ENCODE data around the gene GATAD1. TPM values are rescaled to one million over a fixed set of nuclear protein-coding genes. Genes with fewer than 3 reads are reported as not detected.
"Not testable (repeated sequence)": the region's sequence is repeated elsewhere in the genome, so short reads cannot be mapped to it uniquely, and the experiment has no call there.

Gene GATAD1
- total and polyA plus RNA-seq, 7 donors, result 14.8 to 57.1 (median 26.5) TPM

GRCh38 chr7:92478095-92478494 is 30.8 kb downstream of the GATAD1 start:
- H3K27ac ChIP-seq, result no peak overlapping the region
- WGBS, 2 donors, result 91 to 95% methylated on average over 9 of the region's 9 CpGs
- no peak for TF ChIP-seq POLR2AphosphoS5 (IDR thresholded peaks at IDR 0.05)
- no peak overlapping the region for H3K4me3 ChIP-seq
- no peaks in the 10 kb centered on the region for H3K9me3 ChIP-seq
- H3K36me3 ChIP-seq, result peaks cover 0 to 12% (median 0%) of the 10 kb centered on the region in 4 donors
- no peak for DNase-seq
- intact Hi-C loops (cut with DNase I), result no loop called here
- no peaks in the 10 kb centered on the region for H3K27me3 ChIP-seq
- no peaks in the 10 kb centered on the region for H3K4me1 ChIP-seq

GRCh38 chr7:92478711-92479110 is 31.4 kb downstream of the GATAD1 start:
- WGBS, 2 donors, result 90 to 92% methylated on average over 4 of the region's 4 CpGs

GRCh38 chr7:92479146-92479545 is 31.9 kb downstream of the GATAD1 start:
- H3K27me3 ChIP-seq; H3K27ac ChIP-seq; H3K4me1 ChIP-seq; intact Hi-C loops (cut with DNase I); DNase-seq; H3K4me3 ChIP-seq; H3K9me3 ChIP-seq: not testable (repeated sequence)
- peaks cover 0 to 12% (median 0%) of the 10 kb centered on the region in 4 donors for H3K36me3 ChIP-seq
- WGBS, 2 donors, result 41 to 77% methylated on average over 4 of the region's 4 CpGs

More at GRCh38 chr7:92478711-92479110, 31.4 kb downstream of the GATAD1 start:
- H3K27ac ChIP-seq, result no peak overlapping the region
- DNase-seq, result no peak
- no peaks in the 10 kb centered on the region for H3K4me1 ChIP-seq
- no peak overlapping the region for H3K4me3 ChIP-seq
- H3K36me3 ChIP-seq, result peaks cover 0 to 12% (median 0%) of the 10 kb centered on the region in 4 donors
- no peaks in the 10 kb centered on the region for H3K27me3 ChIP-seq
- TF ChIP-seq CTCF (IDR thresholded peaks at IDR 0.05) (no peak), POLR2AphosphoS5 (IDR thresholded peaks at IDR 0.05) (no peak), POLR2A (IDR thresholded peaks at IDR 0.05) (no peak), EP300 (IDR thresholded peaks at IDR 0.05) (no peak)
- intact Hi-C loops (cut with DNase I), result no loop called here
- no peaks in the 10 kb centered on the region for H3K9me3 ChIP-seq

- H3K4me1 ChIP-seq; H3K9me3 ChIP-seq; H3K4me3 ChIP-seq; H3K27ac ChIP-seq; H3K27me3 ChIP-seq; DNase-seq; intact Hi-C loops (cut with DNase I): not testable (repeated sequence)
- WGBS, 2 donors, result 80 to 83% methylated on average over 6 of the region's 6 CpGs
- peaks cover 0 to 37% (median 8%) of the 10 kb centered on the region in 4 donors for H3K36me3 ChIP-seq
These were observed 36.3 kb downstream of the GATAD1 start for GRCh38 chr7:92483624-92484023.

GRCh38 chr7:92484226-92484625 is 36.9 kb downstream of the GATAD1 start:
- WGBS, 2 donors, result 95 to 97% methylated on average over 6 of the region's 6 CpGs
- H3K27ac ChIP-seq; intact Hi-C loops (cut with DNase I); H3K4me1 ChIP-seq; DNase-seq; H3K9me3 ChIP-seq; H3K4me3 ChIP-seq; H3K27me3 ChIP-seq: not testable (repeated sequence)
- peaks cover 0 to 43% (median 14%) of the 10 kb centered on the region in 4 donors for H3K36me3 ChIP-seq

- DNase-seq, result no peak
- H3K4me3 ChIP-seq, result no peak overlapping the region
- H3K9me3 ChIP-seq, result no peaks in the 10 kb centered on the region
- intact Hi-C loops (cut with DNase I), result no loop called here
- H3K4me1 ChIP-seq, result no peaks in the 10 kb centered on the region
- TF ChIP-seq EP300 (IDR thresholded peaks at IDR 0.05) (no peak), CTCF (IDR thresholded peaks at IDR 0.05) (no peak), POLR2A (IDR thresholded peaks at IDR 0.05) (no peak), POLR2AphosphoS5 (IDR thresholded peaks at IDR 0.05) (no peak)
- no peak overlapping the region for H3K27ac ChIP-seq
- H3K36me3 ChIP-seq, result peaks cover 0 to 55% (median 23%) of the 10 kb centered on the region in 4 donors
- no peaks in the 10 kb centered on the region for H3K27me3 ChIP-seq
- WGBS, 2 donors, result 91 to 96% methylated on average over 2 of the region's 2 CpGs
These were observed 38.1 kb downstream of the GATAD1 start for GRCh38 chr7:92485267-92485892.

GRCh38 chr7:92485974-92486373 is 38.7 kb downstream of the GATAD1 start:
- Histone ChIP-seq H3K36me3 (peaks cover 0 to 61% (median 27%) of the 10 kb centered on the region in 4 donors), H3K4me1 (no peaks in the 10 kb centered on the region), H3K4me3 (no peak overlapping the region), H3K27ac (no peak overlapping the region), H3K9me3 (no peaks in the 10 kb centered on the region), H3K27me3 (no peaks in the 10 kb centered on the region)
- no peak for TF ChIP-seq POLR2AphosphoS5 (IDR thresholded peaks at IDR 0.05)
- TF ChIP-seq POLR2A (IDR thresholded peaks at IDR 0.05), result peak in 1 of 2 donors; percentile 23
- DNase-seq, result no peak
- intact Hi-C loops (cut with DNase I), result no loop called here
- 16 to 75% methylated on average over 2 of the region's 2 CpGs for WGBS, 2 donors
